Occipital lobe (tissue), 2 donors: ENCODE measurements around the gene SERPINB3. TPM values are rescaled to one million over a fixed set of nuclear protein-coding genes. Genes with fewer than 3 reads are reported as not detected.
"Not testable (repeated sequence)": the region's sequence is repeated elsewhere in the genome, so short reads cannot be mapped to it uniquely, and the experiment has no call there.

Experiments
- DNase-seq: peaks from one replicate; lab custom pipeline; 2025; lab: John Stamatoyannopoulos, UW
- total RNA-seq: library from RNA; depleted of rRNA; stranded (reverse); fragments of >200 nt; gene quantifications from one replicate; pipeline ENCODE4 v1.2.3, GENCODE V29; 2014

The SERPINB3 gene
- total RNA-seq, 1 donor from 2014 or later, result not detected

GRCh38 chr18:63648241-63648640 is 13.5 kb downstream of the SERPINB3 start:
- no peak for DNase-seq

- no peak for DNase-seq
These were observed 14.8 kb downstream of the SERPINB3 start for GRCh38 chr18:63646936-63647335.

- not testable (repeated sequence) for DNase-seq
These were observed 17.0 kb downstream of the SERPINB3 start for GRCh38 chr18:63644694-63645093.

GRCh38 chr18:63644142-63644541 is 17.6 kb downstream of the SERPINB3 start, which contains the start of gene SERPINB4:
SERPINB4 (minus strand) TSS chr18:63644256; CDS start chr18:63643577, 679 bp downstream.
- not testable (repeated sequence) for DNase-seq

GRCh38 chr18:63642668-63643356 is 18.9 kb downstream of the SERPINB3 start:
- not testable (repeated sequence) for DNase-seq

GRCh38 chr18:63641157-63641680 is 20.5 kb downstream of the SERPINB3 start:
- DNase-seq, result not testable (repeated sequence)

- DNase-seq, result no peak
These were observed 24.0 kb downstream of the SERPINB3 start for GRCh38 chr18:63637703-63638102.

GRCh38 chr18:63627819-63628218 is 33.9 kb downstream of the SERPINB3 start:
- DNase-seq, result no peak

- no peak for DNase-seq
These were observed 35.3 kb downstream of the SERPINB3 start for GRCh38 chr18:63626431-63626830.

- DNase-seq, result no peak
These were observed 36.8 kb downstream of the SERPINB3 start for GRCh38 chr18:63624863-63625262.

GRCh38 chr18:63619661-63620060 is 42.0 kb downstream of the SERPINB3 start:
- no peak for DNase-seq

GRCh38 chr18:63617915-63618234 is 43.8 kb downstream of the SERPINB3 start:
- DNase-seq, result no peak

GRCh38 chr18:63617049-63617914 is 44.4 kb downstream of the SERPINB3 start:
- DNase-seq, result no peak

GRCh38 chr18:63613420-63613819 is 48.3 kb downstream of the SERPINB3 start:
- DNase-seq, result no peak

- no peak for DNase-seq
These were observed 55.2 kb downstream of the SERPINB3 start for GRCh38 chr18:63606526-63606925.

Other genes starting within 250 kb of the SERPINB3 start
- gene VPS4B, start 239.4 kb downstream of the SERPINB3 start, total RNA-seq, result 41.0 TPM
- not detected for gene SERPINB5, start 184.9 kb downstream of the SERPINB3 start, total RNA-seq
- not detected for gene SERPINB12, start 119.5 kb downstream of the SERPINB3 start, total RNA-seq
- gene SERPINB13, start 74.5 kb downstream of the SERPINB3 start, total RNA-seq, result not detected
- gene SERPINB4, start 17.6 kb downstream of the SERPINB3 start, total RNA-seq, result not detected
- not detected for gene SERPINB11, start 41.1 kb upstream of the SERPINB3 start, total RNA-seq
- not detected for gene SERPINB7, start 113.5 kb upstream of the SERPINB3 start, total RNA-seq
- gene SERPINB2, start 225.8 kb upstream of the SERPINB3 start, total RNA-seq, result 0.62 TPM
- gene SERPINB10, start 246.1 kb upstream of the SERPINB3 start, total RNA-seq, result not detected